Esophagus muscularis mucosa (tissue), 4 donors: ENCODE results near the gene PLEKHD1. TPM values are rescaled to one million over a fixed set of nuclear protein-coding genes. Genes with fewer than 3 reads are reported as not detected.

Experiments
- DNase-seq: peaks from one replicate; pipeline ENCODE4 v3.0.0-alpha.2; 2017; ENCODE audit errors: extremely low spot score
- H3K27ac ChIP-seq, 4 donors: fragments of 200-600 bp; sonication (generic); replicated peaks in 1 of 4; 1 replicate in 3 of 4; 2 replicates in 1 of 4; pipeline ENCODE4 v1.5.1; 2016 to 2019; ENCODE audit warnings: mild to moderate bottlenecking in 1 of 4
- H3K27me3 ChIP-seq, 4 donors: fragments of 200-600 bp; sonication (generic); one replicate each; pipeline versions ENCODE4 v1.5.1 to v1.6.0; 2016 to 2019
- H3K36me3 ChIP-seq, 4 donors: fragments of 200-600 bp; sonication (generic); one replicate each; pipeline ENCODE4 v1.5.1; 2016 to 2019
- H3K4me1 ChIP-seq, 4 donors: fragments of 200-600 bp; sonication (generic); one replicate each; pipeline ENCODE4 v1.5.1; 2016 to 2019
- H3K4me3 ChIP-seq, 4 donors: fragments of 200-600 bp; sonication (generic); 1 replicate in 2 of 4; 2 replicates in 2 of 4; pipeline ENCODE4 v1.5.1; 2016 to 2019; ENCODE audit warnings: mild to moderate bottlenecking in 4 of 4, moderate library complexity in 1 of 4
- H3K9me3 ChIP-seq, 4 donors: fragments of 200-600 bp; sonication (generic); 1 replicate in 3 of 4; 2 replicates in 1 of 4; pipeline ENCODE4 v1.5.1; 2016 to 2019
- EP300 ChIP-seq: sonication (generic); formaldehyde crosslinking; IDR thresholded peaks from one replicate; pipeline ENCODE4 v1.6.1; 2017; ENCODE audit warnings: antibody characterized with exemption
- POLR2A ChIP-seq: fragments of 450-650 bp; IDR thresholded peaks from one replicate; pipeline ENCODE4 v1.6.1; 2017; ENCODE audit warnings: antibody characterized with exemption, moderate library complexity, mild to moderate bottlenecking, low read depth
- POLR2AphosphoS5 ChIP-seq, 2 donors: sonication (generic); formaldehyde crosslinking; IDR thresholded peaks; one replicate each; pipeline ENCODE4 v1.6.1; 2017; ENCODE audit warnings: antibody characterized with exemption in 2 of 2
- WGBS: methylation state at CpG from one replicate; pipeline ENCODE4 v1.1.5; 2018; 5-methylcytosine and 5-hydroxymethylcytosine counted together
- intact Hi-C: fragments of 100-400 bp; cut with DNase I; formaldehyde crosslinking; loops from one replicate; pipeline ENCODE4 v1.15.1; 2023
- total RNA-seq, 4 donors: library from RNA; depleted of rRNA; stranded (reverse); fragments of >200 nt; gene quantifications; one replicate each; pipeline versions ENCODE4 v1.1.0 to v1.2.1, GENCODE V29; 2016
- TF ChIP-seq, protein P1 (sequence below), 3 experiments: fragments of 200-600 bp in 2 of 3; fragments of 450-650 bp in 1 of 3; sonication (generic) in 2 of 3; IDR thresholded peaks; one replicate each; pipeline ENCODE4 v1.5.1; 2017 to 2019; ENCODE audit warnings: antibody characterized with exemption in 3 of 3, mild to moderate bottlenecking in 2 of 3, moderate library complexity in 1 of 3

Gene PLEKHD1
- total RNA-seq, 4 donors from 2014 or later, result 0.17 TPM; not detected in 3

- H3K27ac ChIP-seq, result no peak overlapping the region
- peaks cover 0 to 54% (median 14%) of the 10 kb centered on the region in 4 donors for H3K27me3 ChIP-seq
- intact Hi-C loops, result no loop called here
- no peak for TF ChIP-seq EP300
- TF ChIP-seq, protein P1, sequence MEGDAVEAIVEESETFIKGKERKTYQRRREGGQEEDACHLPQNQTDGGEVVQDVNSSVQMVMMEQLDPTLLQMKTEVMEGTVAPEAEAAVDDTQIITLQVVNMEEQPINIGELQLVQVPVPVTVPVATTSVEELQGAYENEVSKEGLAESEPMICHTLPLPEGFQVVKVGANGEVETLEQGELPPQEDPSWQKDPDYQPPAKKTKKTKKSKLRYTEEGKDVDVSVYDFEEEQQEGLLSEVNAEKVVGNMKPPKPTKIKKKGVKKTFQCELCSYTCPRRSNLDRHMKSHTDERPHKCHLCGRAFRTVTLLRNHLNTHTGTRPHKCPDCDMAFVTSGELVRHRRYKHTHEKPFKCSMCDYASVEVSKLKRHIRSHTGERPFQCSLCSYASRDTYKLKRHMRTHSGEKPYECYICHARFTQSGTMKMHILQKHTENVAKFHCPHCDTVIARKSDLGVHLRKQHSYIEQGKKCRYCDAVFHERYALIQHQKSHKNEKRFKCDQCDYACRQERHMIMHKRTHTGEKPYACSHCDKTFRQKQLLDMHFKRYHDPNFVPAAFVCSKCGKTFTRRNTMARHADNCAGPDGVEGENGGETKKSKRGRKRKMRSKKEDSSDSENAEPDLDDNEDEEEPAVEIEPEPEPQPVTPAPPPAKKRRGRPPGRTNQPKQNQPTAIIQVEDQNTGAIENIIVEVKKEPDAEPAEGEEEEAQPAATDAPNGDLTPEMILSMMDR (IDR thresholded peaks at IDR 0.05), result no peak
- no peak for TF ChIP-seq POLR2A
- no peak for TF ChIP-seq POLR2AphosphoS5 (IDR thresholded peaks at IDR 0.05)
- H3K4me1 ChIP-seq, result peaks cover 14 to 20% (median 18%) of the 10 kb centered on the region in 4 donors
- 91% methylated on average over 5 of the region's 5 CpGs for WGBS
- H3K4me3 ChIP-seq, result no peak overlapping the region
- no peaks in the 10 kb centered on the region for H3K9me3 ChIP-seq
- DNase-seq, result no peak
- H3K36me3 ChIP-seq, result no peaks in the 10 kb centered on the region
These were observed 4.4 kb upstream of the PLEKHD1 start for GRCh38 chr14:69480136-69480535.

DNA sequence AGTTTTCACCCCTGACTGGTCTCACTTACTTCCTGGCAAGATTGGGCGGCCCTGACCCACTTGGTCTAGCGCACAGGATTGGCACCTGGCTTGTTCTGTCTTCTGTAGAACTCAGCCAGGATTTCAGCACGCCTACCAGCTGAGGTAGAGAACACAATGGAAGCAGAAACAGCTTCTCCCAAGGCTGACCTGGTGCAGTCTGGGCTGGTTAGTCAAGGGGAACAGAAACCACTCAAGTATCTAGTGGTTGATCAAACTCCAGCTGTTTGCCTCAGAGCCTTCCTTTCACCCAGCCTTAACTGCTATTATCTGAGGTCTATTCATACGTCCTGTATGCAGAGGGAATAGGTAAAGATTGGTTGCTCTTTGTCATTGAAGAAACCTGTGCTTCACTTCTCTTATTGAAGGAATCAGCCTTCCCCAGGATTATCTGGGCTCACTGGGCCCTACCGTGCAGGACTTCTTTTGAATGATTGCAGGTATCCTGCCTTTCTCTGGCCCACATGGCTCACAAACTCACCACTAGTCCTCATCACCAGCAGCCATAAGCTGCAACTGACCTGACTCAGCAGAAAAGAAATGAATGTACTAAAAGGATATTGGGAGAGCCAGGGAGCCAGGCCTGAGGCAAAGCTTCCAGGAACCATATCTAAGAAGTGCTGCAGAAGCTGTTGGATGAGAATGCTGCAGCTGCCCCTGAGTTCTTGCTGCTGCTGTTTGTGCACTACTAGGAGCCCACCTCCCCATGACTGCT, 2.5 kb upstream of the PLEKHD1 start:
- DNase-seq, result no peak
- no peak for TF ChIP-seq EP300
- TF ChIP-seq POLR2AphosphoS5 (IDR thresholded peaks at IDR 0.05), result no peak
- TF ChIP-seq, protein P1 (IDR thresholded peaks at IDR 0.05), result no peak
- TF ChIP-seq POLR2A, result no peak
- WGBS, result 82% methylated on average over 5 of the region's 5 CpGs
- peaks cover 0 to 73% (median 26%) of the 10 kb centered on the region in 4 donors for H3K27me3 ChIP-seq
- H3K36me3 ChIP-seq, result no peaks in the 10 kb centered on the region
- no peak overlapping the region for H3K27ac ChIP-seq
- H3K9me3 ChIP-seq, result no peaks in the 10 kb centered on the region
- no peak overlapping the region for H3K4me3 ChIP-seq
- peaks cover 14 to 21% (median 20%) of the 10 kb centered on the region in 4 donors for H3K4me1 ChIP-seq
- intact Hi-C loops, result no loop called here

DNA sequence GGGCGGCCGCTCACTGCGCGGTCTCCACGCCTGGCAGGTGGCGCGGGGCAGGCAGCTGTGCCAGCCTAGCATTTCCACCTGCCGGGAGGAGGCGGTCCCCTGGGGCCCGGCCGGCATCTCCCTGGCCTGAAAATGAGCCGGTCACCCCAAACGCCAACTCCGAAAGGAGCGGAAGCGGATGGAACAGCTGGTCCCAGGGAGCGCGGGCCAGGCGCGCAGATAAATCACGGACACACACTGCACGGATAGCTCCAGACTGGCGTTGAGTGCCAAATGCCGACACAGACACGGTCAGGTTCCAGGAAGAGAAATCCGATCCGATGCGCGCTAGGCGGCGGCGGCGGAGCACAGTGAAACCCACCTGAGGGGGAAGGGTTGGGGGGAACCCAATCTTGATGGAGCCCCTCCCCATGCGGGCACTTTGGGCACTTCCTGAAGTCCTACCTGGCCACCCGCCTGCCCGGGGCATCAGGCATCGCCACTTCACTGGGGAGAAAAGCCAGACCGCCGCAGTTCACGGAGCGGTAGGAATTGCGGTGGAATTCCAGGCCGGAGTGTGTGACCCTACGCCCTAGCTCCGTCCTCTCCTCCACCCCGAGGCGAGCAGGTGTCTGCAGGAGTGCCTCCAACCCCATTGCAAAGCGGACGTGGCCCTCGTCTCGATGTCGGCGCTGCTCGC, 624 bp upstream of the PLEKHD1 start:
- H3K9me3 ChIP-seq, result no peaks in the 10 kb centered on the region
- peak overlapping the region; percentile 43 to 50 (median 48) for H3K4me3 ChIP-seq
- H3K27ac ChIP-seq, result no peak overlapping the region
- peaks cover 0 to 83% (median 29%) of the 10 kb centered on the region in 4 donors for H3K27me3 ChIP-seq
- intact Hi-C loops, result no loop called here
- no peak for DNase-seq
- H3K36me3 ChIP-seq, result no peaks in the 10 kb centered on the region
- peaks cover 14 to 21% (median 20%) of the 10 kb centered on the region in 4 donors for H3K4me1 ChIP-seq
- WGBS, result 16% methylated on average over 18 of the region's 54 CpGs
- no peak for TF ChIP-seq POLR2A
- TF ChIP-seq, protein P1 (IDR thresholded peaks at IDR 0.05), result no peak
- no peak for TF ChIP-seq EP300
- no peak for TF ChIP-seq POLR2AphosphoS5 (IDR thresholded peaks at IDR 0.05)

GRCh38 chr14:69485315-69485660, 760 bp downstream of the PLEKHD1 start:
- H3K4me1 ChIP-seq, result peaks cover 14 to 21% (median 20%) of the 10 kb centered on the region in 4 donors
- H3K27me3 ChIP-seq, result peaks cover 0 to 74% (median 29%) of the 10 kb centered on the region in 4 donors
- no peaks in the 10 kb centered on the region for H3K36me3 ChIP-seq
- no peak for DNase-seq
- intact Hi-C loops, result no loop called here
- H3K4me3 ChIP-seq, result no peak overlapping the region
- no peaks in the 10 kb centered on the region for H3K9me3 ChIP-seq
- no peak overlapping the region for H3K27ac ChIP-seq
- TF ChIP-seq POLR2A, result no peak
- no peak for TF ChIP-seq EP300
- TF ChIP-seq POLR2AphosphoS5 (IDR thresholded peaks at IDR 0.05), result no peak
- TF ChIP-seq, protein P1 (IDR thresholded peaks at IDR 0.05), result no peak
- WGBS, result 62% methylated on average over 11 of the region's 11 CpGs
